Large intestine (tissue), 3 donors: ENCODE measurements around the gene KAT14. TPM values are rescaled to one million over a fixed set of nuclear protein-coding genes. Genes with fewer than 3 reads are reported as not detected.
A peak's percentile ranks its signal among the peaks of the same experiment; 100 is the strongest.
"Not testable (repeated sequence)": the region's sequence is repeated elsewhere in the genome, so short reads cannot be mapped to it uniquely, and the experiment has no call there.

Experiments used
- DNase-seq, 2 donors: peaks; one replicate each; pipeline versions ENCODE4 v3.0.0 to v3.0.0-alpha.2; 2013
- H3K27ac ChIP-seq: one replicate; pipeline ENCODE4 v1.5.1; 2013; ENCODE audit warnings: low read length
- H3K27me3 ChIP-seq: 2 replicates; pipeline ENCODE4 v1.6.1; 2013; ENCODE audit warnings: low read length; ENCODE audit not compliant: control insufficient read depth, insufficient read depth
- H3K36me3 ChIP-seq: 2 replicates; pipeline ENCODE4 v1.6.1; 2013; ENCODE audit warnings: low read length; ENCODE audit not compliant: control insufficient read depth, insufficient read depth
- H3K4me1 ChIP-seq: one replicate; pipeline ENCODE4 v1.6.1; 2013; ENCODE audit warnings: low read length; ENCODE audit not compliant: control insufficient read depth, insufficient read depth
- H3K4me3 ChIP-seq: one replicate; pipeline ENCODE4 v1.5.1; 2013; ENCODE audit warnings: low read length
- H3K9me3 ChIP-seq: one replicate; pipeline ENCODE4 v1.6.1; 2013; ENCODE audit warnings: mild to moderate bottlenecking, low read depth, low read length, moderate library complexity; ENCODE audit not compliant: control insufficient read depth
- WGBS: methylation state at CpG from one replicate; pipeline ENCODE4 v1.1.5; 2013; ENCODE audit warnings: low lambda C conversion rate; ENCODE audit not compliant: insufficient coverage; 5-methylcytosine and 5-hydroxymethylcytosine counted together
- polyA plus RNA-seq: library from polyadenylated mRNA; unstranded; fragments of 120-200 nt; gene quantifications from one replicate; pipeline ENCODE4 v1.2.1, GENCODE V29; 2013

Gene KAT14
- polyA plus RNA-seq, 1 donor: 20.3 TPM

DNA sequence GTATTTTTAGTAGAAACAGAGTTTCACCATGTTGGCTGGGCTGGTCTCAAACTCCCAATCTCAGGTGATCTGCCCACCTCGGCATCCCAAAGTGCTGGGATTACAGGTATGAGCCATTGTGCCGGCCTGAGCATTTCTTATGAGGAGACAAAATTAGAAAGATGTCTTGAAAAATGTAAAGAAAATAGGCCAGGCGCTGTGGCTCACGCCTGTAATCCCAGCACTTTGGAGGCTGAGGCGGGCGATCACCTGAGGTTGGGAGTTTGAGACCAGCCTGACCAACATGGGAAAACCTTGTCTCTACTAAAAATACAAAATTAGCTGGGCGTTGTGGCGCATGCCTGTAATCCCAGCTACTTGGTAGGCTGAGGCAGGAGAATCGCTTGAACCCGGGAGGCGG is 37.1 kb upstream of the KAT14 start:
- not testable (repeated sequence) for H3K27me3 ChIP-seq, H3K4me1 ChIP-seq, H3K9me3 ChIP-seq, H3K4me3 ChIP-seq, DNase-seq, H3K36me3 ChIP-seq, H3K27ac ChIP-seq
- 100% methylated on average over 4 of the region's 11 CpGs for WGBS

DNA sequence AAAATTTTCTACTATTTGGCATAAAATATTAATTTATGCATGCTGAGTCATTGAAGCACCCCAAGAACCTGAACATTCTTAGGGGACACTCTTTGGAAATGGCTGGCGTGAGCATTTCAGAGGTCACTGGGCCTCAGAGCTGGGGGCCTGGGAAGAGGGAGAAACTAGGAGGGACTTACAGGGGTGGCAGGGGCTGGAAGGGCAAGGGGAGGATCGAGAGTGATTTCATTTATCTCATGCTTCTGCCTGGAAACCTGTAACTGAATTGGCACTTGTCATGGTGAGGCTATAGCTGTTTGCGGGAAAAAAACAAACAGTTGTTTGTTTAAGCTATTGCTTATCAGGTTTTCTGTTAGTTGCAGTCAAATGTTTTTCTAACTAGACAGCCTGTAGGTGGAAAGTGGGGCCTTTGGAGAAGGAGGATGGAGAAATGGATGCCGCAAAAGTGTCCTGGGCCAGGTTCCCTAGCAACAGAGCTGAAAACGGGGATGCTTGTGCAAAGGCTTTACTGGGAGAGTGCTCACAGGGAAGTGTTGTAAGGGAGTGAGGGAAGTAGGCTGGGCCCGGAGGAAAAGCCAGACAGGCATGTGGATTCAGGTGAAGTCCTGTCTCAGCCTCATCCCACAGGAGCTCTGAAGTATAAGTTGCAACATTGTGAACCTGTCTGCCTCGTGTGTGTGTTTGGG is 36.4 kb upstream of the KAT14 start:
- H3K27ac ChIP-seq: no peak overlapping the region
- H3K27me3 ChIP-seq: no peaks in the 10 kb centered on the region

DNA sequence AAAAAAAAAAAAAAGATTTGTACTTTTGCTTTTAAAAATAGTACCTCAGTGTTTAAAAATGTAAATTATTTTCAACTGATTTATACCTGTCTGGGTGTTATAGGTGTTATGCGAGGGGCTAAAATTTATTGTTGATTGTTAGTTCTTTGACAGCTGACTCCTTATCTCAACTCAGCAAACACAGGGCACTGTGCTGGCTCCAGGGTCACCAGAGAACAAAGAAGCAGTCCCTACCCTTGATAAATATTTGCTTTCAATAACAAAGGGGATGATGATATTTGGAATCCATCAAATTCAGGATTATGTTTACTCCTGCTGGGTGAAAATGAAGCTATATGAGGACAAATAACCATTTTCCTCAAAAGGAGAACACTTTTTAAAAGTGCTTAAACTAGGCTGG is 34.2 kb upstream of the KAT14 start:
- WGBS: no CpG with 5 or more reads among the region's 1 CpG
- H3K36me3 ChIP-seq: no peaks in the 10 kb centered on the region
- H3K4me3 ChIP-seq: no peak overlapping the region
- no peaks in the 10 kb centered on the region for H3K27me3 ChIP-seq
- no peak for DNase-seq
- H3K27ac ChIP-seq: no peak overlapping the region
- no peaks in the 10 kb centered on the region for H3K9me3 ChIP-seq
- no peaks in the 10 kb centered on the region for H3K4me1 ChIP-seq

More for the DNA sequence above, 36.4 kb upstream of the KAT14 start:
- Histone ChIP-seq H3K36me3 (no peaks in the 10 kb centered on the region), H3K4me1 (no peaks in the 10 kb centered on the region), H3K4me3 (no peak overlapping the region), H3K9me3 (no peaks in the 10 kb centered on the region)
- no CpG with 5 or more reads among the region's 7 CpGs for WGBS
- peak in 1 of 2 donors; percentile 21 for DNase-seq

DNA sequence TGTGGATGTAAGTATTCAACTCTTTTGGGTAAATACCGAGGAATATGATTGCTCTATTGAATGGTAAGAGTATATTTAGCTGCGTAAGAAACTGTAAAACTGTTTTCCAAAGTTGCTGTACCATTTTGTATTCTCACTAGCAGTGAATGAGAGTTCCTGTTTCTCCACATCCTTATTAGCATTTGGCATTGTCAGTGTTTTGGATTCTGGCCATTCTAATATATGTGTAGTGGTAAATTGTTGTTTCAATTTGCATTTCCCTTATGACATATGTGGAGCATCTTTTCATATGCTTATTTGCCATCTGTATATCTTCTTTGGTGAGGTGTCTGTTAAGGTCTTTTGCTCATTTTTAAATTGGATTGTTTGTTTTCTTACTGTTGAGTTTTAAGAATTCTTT is 29.3 kb upstream of the KAT14 start:
- Histone ChIP-seq H3K27ac (no peak overlapping the region), H3K27me3 (no peaks in the 10 kb centered on the region), H3K9me3 (no peaks in the 10 kb centered on the region), H3K4me1 (no peaks in the 10 kb centered on the region), H3K36me3 (no peaks in the 10 kb centered on the region), H3K4me3 (no peak overlapping the region)
- DNase-seq: no peak
- WGBS: no CpG with 5 or more reads among the region's 2 CpGs

DNA sequence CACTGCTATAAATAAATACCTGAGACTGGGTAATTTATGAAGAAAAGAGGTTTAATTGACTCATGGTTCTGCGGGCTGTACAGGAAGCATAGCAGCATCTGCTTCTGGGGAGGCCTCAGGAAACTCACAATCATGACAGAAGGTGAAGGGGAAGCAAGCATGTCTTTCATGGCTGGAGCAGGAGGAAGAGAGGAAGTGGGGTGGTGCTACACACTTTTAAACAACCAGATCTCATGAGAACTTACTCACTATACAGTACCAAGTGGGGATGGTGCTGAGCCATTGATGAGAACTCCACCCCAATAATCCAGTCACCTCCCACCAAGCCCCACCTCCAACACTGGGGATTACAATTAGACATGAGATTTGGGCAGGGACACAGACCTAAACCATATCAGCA is 9.1 kb upstream of the KAT14 start:
- not testable (repeated sequence) for H3K9me3 ChIP-seq, H3K27me3 ChIP-seq, H3K4me1 ChIP-seq, H3K36me3 ChIP-seq, H3K27ac ChIP-seq, H3K4me3 ChIP-seq, DNase-seq
- no CpG with 5 or more reads among the region's 1 CpG for WGBS

DNA sequence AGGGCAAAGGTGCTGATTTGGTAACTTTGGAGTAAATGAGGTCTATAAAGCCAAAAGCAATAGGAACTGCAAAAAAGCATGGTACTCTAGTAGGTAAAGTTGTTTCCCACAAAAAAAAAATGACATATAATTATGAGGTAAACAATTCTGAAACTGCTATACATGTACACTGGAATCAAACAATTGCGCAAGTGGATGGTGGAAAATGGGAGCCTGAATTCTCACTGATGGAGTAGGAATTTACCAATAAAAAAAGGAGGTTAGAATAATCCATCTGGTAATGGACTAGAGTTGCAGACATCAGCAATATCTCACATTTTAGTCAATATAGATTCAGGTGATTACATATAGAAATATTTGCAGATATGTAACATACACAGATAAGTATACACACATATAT is 5.0 kb upstream of the KAT14 start:
- DNase-seq: no peak
- Histone ChIP-seq H3K27ac (no peak overlapping the region), H3K9me3 (no peaks in the 10 kb centered on the region), H3K36me3 (no peaks in the 10 kb centered on the region), H3K4me1 (peaks cover 4% of the 10 kb centered on the region), H3K4me3 (no peak overlapping the region), H3K27me3 (no peaks in the 10 kb centered on the region)
- WGBS: no CpG with 5 or more reads among the region's 1 CpG

DNA sequence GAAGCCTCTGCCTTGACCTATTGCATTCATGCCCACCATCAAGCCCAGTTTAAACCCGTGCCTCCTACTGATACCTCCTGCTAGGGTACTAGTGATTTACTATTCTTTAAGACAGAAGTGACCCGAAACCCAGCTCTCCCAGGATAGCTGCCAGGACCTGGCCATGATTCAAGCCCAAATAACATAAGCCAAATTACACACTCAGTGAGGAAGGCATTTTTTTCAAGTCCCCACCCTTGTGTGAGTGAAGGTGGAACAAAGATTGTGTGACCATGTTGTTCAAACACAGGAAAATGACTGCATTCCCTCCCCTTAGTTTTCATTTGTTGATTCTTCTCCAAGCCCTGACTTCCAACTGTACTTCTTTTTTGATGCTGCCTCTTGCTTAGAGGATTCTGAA is 3.7 kb upstream of the KAT14 start:
- no peak overlapping the region for H3K27ac ChIP-seq

DNA sequence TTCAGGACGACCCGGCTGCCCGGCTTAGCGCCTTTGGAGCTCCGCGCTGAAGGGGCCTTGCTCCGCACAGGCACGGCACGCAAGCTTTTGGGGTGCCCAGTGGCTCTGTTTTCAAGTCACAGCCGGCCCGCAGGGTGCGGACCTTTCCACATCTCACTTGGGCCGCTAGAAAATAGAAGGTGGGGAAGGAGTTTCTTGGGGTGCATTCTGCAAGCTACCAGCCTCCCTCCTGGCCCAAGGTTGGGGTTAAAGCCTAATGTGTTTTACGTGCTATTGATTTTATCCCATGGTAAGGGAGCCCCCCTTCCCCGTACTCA is 561 bp downstream of the KAT14 start:
- no CpG with 5 or more reads among the region's 15 CpGs for WGBS
- Histone ChIP-seq H3K4me3 (peak overlapping the region; percentile 99), H3K27me3 (no peaks in the 10 kb centered on the region), H3K27ac (peak overlapping the region; percentile 91), H3K4me1 (peaks cover 17% of the 10 kb centered on the region), H3K9me3 (no peaks in the 10 kb centered on the region), H3K36me3 (peaks cover 9% of the 10 kb centered on the region)
- DNase-seq: no peak

More for the DNA sequence above, 3.7 kb upstream of the KAT14 start:
- Histone ChIP-seq H3K36me3 (no peaks in the 10 kb centered on the region), H3K4me1 (peaks cover 5% of the 10 kb centered on the region), H3K27me3 (no peaks in the 10 kb centered on the region), H3K9me3 (no peaks in the 10 kb centered on the region), H3K4me3 (no peak overlapping the region)
- no peak for DNase-seq
- WGBS: no CpG with 5 or more reads among the region's 2 CpGs

DNA sequence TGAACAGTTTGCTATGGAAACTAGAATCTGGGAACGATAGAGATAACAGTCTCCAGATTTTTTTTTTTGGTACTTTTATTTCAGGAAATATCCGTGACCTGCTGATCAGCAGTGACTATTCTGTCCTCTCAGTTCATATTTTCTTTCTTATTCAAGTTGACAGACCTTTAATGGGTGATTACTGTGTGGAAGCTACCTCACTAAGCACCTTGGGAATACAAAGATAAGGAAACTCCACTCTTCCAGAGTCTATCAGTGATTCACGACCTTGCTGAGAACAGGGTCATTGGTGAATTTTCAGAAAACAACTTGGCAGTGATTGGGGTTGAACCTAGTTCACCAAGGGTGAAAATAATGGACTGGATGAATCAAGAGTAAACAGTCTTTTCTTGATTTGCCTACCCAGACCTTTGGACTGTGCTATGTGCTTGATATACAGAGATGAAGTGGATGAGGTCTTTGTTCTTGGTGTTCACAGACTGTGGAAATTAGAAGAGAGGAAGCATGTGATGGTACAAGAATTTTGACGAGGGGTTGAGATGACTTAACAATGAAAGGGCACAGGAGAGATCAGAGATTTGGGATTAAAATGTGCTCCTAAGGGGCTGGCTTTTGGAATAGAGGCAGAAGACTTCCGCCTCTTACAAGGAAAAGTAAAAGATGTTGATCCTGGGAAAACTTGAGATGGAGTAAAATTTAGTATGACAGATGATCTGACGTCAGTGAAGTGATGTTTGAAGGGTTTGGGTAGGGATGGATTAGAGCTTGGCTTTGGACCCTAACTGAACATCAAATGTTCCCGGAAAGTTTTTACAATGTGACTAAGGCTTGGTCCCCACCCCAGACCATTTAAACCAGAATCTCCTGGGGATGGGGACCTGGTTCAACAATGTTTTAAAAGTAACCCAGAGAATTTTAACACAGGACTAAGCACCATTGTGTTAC is 1.2 kb downstream of the KAT14 start:
- Histone ChIP-seq H3K27me3 (no peaks in the 10 kb centered on the region), H3K4me1 (peaks cover 20% of the 10 kb centered on the region), H3K27ac (peak overlapping the region; percentile 91), H3K4me3 (peak overlapping the region; percentile 99), H3K36me3 (peaks cover 9% of the 10 kb centered on the region), H3K9me3 (no peaks in the 10 kb centered on the region)
- WGBS: 4% methylated on average over 4 of the region's 7 CpGs
- peak; percentile 55 to 85 for DNase-seq

DNA sequence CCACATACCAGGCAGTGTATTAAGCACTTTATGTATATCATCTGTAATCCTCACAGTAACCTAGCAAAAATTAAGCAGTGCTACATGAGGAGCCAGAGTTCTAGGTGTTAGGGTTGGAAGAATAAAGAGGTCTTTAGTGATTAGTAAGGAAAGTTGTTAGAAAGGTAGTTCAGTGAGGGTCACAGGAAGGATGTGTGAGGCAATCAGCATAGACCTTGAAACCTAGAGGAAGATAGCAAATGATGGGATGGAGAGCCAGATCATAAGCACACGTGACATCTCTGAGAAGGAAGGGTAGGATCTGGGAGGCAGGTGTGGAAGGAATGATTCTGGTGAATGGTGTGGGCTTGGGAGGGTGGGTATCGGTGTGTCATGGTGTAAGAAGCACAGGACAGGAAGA is 2.2 kb downstream of the KAT14 start:
- peaks cover 28% of the 10 kb centered on the region for H3K4me1 ChIP-seq
- peak; percentile 54 to 76 for DNase-seq
- no peaks in the 10 kb centered on the region for H3K27me3 ChIP-seq
- peak overlapping the region; percentile 91 for H3K27ac ChIP-seq
- H3K36me3 ChIP-seq: peaks cover 11% of the 10 kb centered on the region
- WGBS: 38% methylated on average over 1 of the region's 2 CpGs
- no peak overlapping the region for H3K4me3 ChIP-seq
- H3K9me3 ChIP-seq: no peaks in the 10 kb centered on the region
